Breast epithelium (tissue), 3 donors: Measurements from ENCODE around the gene MAT2B.

ENCODE experiments used
- CTCF ChIP-seq, 3 donors: fragments of 450-650 bp; IDR thresholded peaks; one replicate each; pipeline ENCODE4 v1.5.1; 2016 to 2017; ENCODE audit warnings: antibody characterized with exemption in 3 of 3, mild to moderate bottlenecking in 3 of 3, moderate library complexity in 3 of 3
- POLR2A ChIP-seq: fragments of 450-650 bp; IDR thresholded peaks from one replicate; pipeline ENCODE4 v1.6.1; 2016; ENCODE audit warnings: antibody characterized with exemption, mild to moderate bottlenecking, moderate library complexity

GRCh38 chr5:163467682-163468081 is 37.7 kb upstream of the MAT2B start:
- TF ChIP-seq POLR2A (no peak), CTCF (IDR thresholded peaks at IDR 0.05) (no peak)
